ENCODE data around the gene ADAM8.
A peak's percentile ranks its signal among the peaks of the same experiment; 100 is the strongest.
"Not testable (repeated sequence)": the region's sequence is repeated elsewhere in the genome, so short reads cannot be mapped to it uniquely, and the experiment has no call there.

The ADAM8 gene

GRCh38 chr10:133276435-133277201, at the start of gene ADAM8:
Gene ADAM8 (minus strand): TSS chr10:133276868. CDS start chr10:133276817, 51 bp downstream.
- no peak for DNase-seq (ENCODE audit: extremely low spot score)
- POLR2A ChIA-PET = no interaction called here

DNA sequence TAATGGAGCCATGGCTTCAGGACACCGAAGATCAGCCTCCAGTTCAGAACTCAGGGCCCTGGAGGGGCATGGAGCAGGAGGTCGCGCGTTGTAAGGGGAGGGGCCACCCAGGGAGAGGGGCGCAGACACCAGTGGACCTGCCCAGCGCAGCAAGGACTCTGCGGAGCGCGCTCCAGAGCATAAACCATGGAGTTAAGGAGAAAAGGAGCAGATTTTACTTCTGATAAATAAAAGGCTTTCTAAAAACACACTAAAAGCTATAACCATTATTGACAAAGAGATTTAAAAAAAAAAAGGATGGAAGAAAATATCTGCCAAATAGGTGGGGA, 49.5 kb upstream of the ADAM8 start:
- TF ChIP-seq HDGF (IDR thresholded peaks at IDR 0.05; ENCODE audit: borderline replicate concordance) (no peak), L3MBTL2 (conservative IDR thresholded peaks at IDR 0.05) (no peak), SUZ12 (IDR thresholded peaks at IDR 0.05) (no peak), LEF1 (IDR thresholded peaks at IDR 0.05; ENCODE audit: borderline replicate concordance) (no peak), TARDBP (IDR thresholded peaks at IDR 0.05) (no peak), FOXK2 (IDR thresholded peaks at IDR 0.05) (no peak), CTBP1 (IDR thresholded peaks at IDR 0.05; ENCODE audit: borderline replicate concordance) (no peak), NFRKB (IDR thresholded peaks at IDR 0.05) (no peak), FOXM1 (IDR thresholded peaks at IDR 0.05; ENCODE audit: borderline replicate concordance) (no peak), FOXA1 (IDR thresholded peaks at IDR 0.05) (no peak), ELF4 (IDR thresholded peaks at IDR 0.05) (no peak), SP1 (IDR thresholded peaks at IDR 0.05) (no peak), BHLHE40 (IDR thresholded peaks at IDR 0.05; ENCODE audit: borderline replicate concordance) (no peak), ZNF384 (IDR thresholded peaks at IDR 0.05) (no peak), ARNT (IDR thresholded peaks at IDR 0.05) (no peak)
- TF ChIP-seq, protein P1, sequence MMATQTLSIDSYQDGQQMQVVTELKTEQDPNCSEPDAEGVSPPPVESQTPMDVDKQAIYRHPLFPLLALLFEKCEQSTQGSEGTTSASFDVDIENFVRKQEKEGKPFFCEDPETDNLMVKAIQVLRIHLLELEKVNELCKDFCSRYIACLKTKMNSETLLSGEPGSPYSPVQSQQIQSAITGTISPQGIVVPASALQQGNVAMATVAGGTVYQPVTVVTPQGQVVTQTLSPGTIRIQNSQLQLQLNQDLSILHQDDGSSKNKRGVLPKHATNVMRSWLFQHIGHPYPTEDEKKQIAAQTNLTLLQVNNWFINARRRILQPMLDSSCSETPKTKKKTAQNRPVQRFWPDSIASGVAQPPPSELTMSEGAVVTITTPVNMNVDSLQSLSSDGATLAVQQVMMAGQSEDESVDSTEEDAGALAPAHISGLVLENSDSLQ (IDR thresholded peaks at IDR 0.05) = no peak
- DNase-seq (ENCODE audit: extremely low spot score) = no peak
- ChIA-PET POLR2A (no interaction called here), CTCF (no interaction called here)

More at GRCh38 chr10:133276435-133277201, at the start of gene ADAM8:
- TF ChIP-seq TARDBP (IDR thresholded peaks at IDR 0.05) (no peak), CTBP1 (IDR thresholded peaks at IDR 0.05; ENCODE audit: borderline replicate concordance) (no peak)
- CTCF ChIA-PET = no interaction called here

DNA sequence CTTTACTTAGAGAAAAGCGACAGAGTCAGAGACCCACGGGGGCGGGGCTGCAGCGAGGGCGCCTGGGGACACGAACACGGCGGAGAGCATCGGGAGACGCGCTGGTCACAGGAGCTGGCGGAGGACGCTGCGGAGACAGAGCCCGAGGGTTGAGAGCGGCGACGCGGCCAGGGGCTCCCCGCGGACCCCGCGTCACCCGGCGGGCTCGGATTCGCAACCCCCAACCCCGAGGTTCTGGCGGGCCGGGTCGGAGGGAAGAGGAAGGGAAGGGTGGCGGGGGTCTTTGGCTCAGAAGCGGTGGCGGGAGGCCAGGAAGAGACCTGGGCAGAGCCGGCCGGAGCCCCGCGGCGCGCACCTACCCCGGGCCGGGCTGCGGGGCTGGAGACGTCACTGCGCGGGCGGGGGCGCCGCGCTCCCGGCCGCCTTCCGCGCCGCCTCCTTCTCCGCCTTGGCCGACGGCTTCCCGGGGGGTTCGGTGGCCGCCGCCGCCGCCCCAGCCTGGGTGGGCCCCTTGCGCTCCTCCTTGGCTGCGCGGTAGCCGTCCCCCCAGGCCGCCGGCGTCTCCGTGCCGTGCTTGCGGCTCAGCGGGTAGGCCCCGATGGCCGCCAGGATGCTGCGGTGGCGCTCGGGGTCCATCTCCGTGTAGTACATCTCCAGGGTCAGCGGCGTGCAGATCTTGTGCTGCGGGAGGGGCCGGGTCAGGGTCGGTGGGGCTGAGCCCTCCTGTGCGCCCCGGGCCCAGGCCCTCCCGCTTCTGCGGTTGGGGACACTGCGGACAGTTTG, 49.0 kb upstream of the ADAM8 start:
- TF ChIP-seq, protein P1 (IDR thresholded peaks at IDR 0.05) = no peak
- no peak for TF ChIP-seq TARDBP (IDR thresholded peaks at IDR 0.05)
- no peak for TF ChIP-seq L3MBTL2 (conservative IDR thresholded peaks at IDR 0.05)
- no peak for TF ChIP-seq FOXK2 (IDR thresholded peaks at IDR 0.05)
- no peak for TF ChIP-seq SUZ12 (IDR thresholded peaks at IDR 0.05)
- ChIA-PET CTCF (no interaction called here), POLR2A (no interaction called here)
- no peak for DNase-seq (ENCODE audit: extremely low spot score)

DNA sequence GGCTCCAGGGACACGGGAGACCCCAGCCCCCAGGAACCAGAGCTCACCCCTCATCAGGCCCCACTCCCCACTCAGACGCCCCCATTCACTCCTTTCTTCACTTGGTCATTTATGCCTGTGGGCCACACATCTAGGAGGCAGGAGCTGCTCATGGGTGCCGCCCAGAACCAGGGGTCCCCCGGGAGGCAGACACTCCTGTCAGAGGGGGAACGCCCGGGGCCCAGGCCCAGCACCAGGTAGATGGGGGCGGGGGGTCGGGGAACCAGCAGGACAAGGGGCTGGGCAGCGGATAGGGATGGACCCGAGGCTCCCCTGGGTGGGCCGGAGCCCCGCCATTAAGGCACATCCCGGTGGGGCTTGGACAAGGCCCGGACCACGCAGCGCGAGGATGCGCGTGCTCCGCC, 48.2 kb upstream of the ADAM8 start:
- ChIA-PET CTCF (no interaction called here), POLR2A (interaction anchor here (0.6 to 1.4 kb wide), 5 partner anchors 9 to 50 kb away, joined by 3 to 5 read pairs (median 4); partner anchors contain the start of gene FUOM)

DNA sequence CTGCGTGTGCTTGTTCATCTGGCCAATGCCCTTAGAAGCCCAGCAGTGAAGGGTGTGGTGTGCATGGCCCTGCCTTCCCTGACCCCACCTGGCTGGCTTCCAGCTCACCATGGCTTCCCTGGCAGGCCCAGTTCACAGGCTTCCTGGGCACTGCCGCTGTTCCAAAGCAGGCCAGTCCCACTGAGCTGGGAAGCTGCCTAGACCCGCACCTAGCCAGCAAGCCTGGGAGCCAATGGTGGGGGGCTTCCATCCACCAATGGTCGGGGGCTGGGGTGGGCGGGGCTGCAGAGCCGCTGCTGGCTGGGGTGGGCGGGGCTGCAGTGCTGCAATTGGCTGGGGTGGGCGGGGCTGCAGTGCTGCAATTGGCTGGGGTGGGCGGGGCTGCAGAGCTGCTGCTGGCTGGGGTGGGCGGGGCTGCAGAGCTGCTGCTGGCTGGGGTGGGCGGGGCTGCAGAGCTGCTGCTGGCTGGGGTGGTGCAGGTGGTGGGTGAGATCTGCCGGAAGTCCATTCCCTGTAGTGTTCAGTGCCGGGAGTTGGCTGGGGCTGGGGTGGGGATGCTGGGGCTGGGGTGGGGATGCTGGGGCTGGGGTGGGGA, 47.6 kb upstream of the ADAM8 start:
- TF ChIP-seq FOXM1 (IDR thresholded peaks at IDR 0.05; ENCODE audit: borderline replicate concordance) = no peak
- no peak for TF ChIP-seq FOXK2 (IDR thresholded peaks at IDR 0.05)
- TF ChIP-seq, protein P1 (IDR thresholded peaks at IDR 0.05) = no peak
- TF ChIP-seq LEF1 (IDR thresholded peaks at IDR 0.05; ENCODE audit: borderline replicate concordance) = no peak
- no peak for TF ChIP-seq SP1 (IDR thresholded peaks at IDR 0.05)
- TF ChIP-seq NFRKB (IDR thresholded peaks at IDR 0.05) = no peak
- TF ChIP-seq L3MBTL2 (conservative IDR thresholded peaks at IDR 0.05) = no peak
- TF ChIP-seq CTBP1 (IDR thresholded peaks at IDR 0.05; ENCODE audit: borderline replicate concordance) = no peak
- TF ChIP-seq ELF4 (IDR thresholded peaks at IDR 0.05) = no peak
- TF ChIP-seq ARNT (IDR thresholded peaks at IDR 0.05) = no peak
- no peak for TF ChIP-seq HDGF (IDR thresholded peaks at IDR 0.05; ENCODE audit: borderline replicate concordance)
- POLR2A ChIA-PET = interaction anchor here (0.6 to 1.4 kb wide), 6 partner anchors 9 to 53 kb away, joined by 3 to 5 read pairs (median 4); partner anchors contain the start of gene FUOM
- CTCF ChIA-PET = interaction anchor here (1.0 kb wide), 1 partner anchor 180 kb away, joined by 5 read pairs; no protein-coding TSS in a partner anchor
- DNase-seq (ENCODE audit: extremely low spot score) = peak; percentile 79

More for the DNA sequence above, 48.2 kb upstream of the ADAM8 start:
- no peak for DNase-seq (ENCODE audit: extremely low spot score)
- no peak for TF ChIP-seq ZNF384 (IDR thresholded peaks at IDR 0.05)
- TF ChIP-seq FOXA1 (IDR thresholded peaks at IDR 0.05) = no peak
- no peak for TF ChIP-seq ARNT (IDR thresholded peaks at IDR 0.05)
- TF ChIP-seq, protein P1 (IDR thresholded peaks at IDR 0.05) = no peak
- no peak for TF ChIP-seq LEF1 (IDR thresholded peaks at IDR 0.05; ENCODE audit: borderline replicate concordance)
- no peak for TF ChIP-seq L3MBTL2 (conservative IDR thresholded peaks at IDR 0.05)
- no peak for TF ChIP-seq CTBP1 (IDR thresholded peaks at IDR 0.05; ENCODE audit: borderline replicate concordance)
- TF ChIP-seq TARDBP (IDR thresholded peaks at IDR 0.05) = no peak
- no peak for TF ChIP-seq SP1 (IDR thresholded peaks at IDR 0.05)
- TF ChIP-seq SUZ12 (IDR thresholded peaks at IDR 0.05) = no peak

DNA sequence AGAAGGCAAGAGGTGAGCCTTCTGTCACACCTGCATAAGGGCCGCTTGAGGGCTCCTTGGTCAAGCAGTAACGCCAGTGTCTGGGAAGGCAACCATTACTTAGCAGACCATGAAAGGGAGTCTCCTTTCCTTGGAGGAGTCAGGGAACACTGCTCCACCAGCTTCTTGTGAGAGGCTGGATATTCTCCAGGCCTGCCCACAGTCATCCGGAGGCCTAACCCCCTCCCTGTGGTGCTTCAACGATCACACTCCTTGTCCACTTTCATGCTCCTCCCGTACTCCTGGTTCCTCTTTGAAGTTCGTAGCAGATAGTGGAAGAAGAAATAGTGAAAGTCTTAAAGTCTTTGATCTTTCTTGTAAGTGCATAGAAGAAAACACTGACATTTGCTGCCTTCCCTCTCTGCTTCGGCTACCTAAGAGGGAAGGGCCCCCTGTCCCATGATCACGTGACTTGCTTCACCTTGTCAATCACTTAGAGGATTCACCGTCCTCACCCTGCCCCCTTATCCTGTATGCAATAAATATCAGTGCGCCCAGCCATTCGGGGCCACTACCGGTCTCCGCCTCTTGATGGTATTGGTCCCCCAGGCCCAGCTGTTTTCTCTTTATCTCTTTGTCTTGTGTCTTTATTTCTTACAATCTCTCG, 45.5 kb upstream of the ADAM8 start:
- DNase-seq (ENCODE audit: extremely low spot score); CTCF ChIA-PET; POLR2A ChIA-PET: not testable (repeated sequence)

GRCh38 chr10:133320852-133321422, 44.3 kb upstream of the ADAM8 start:
- DNase-seq (ENCODE audit: extremely low spot score); POLR2A ChIA-PET: not testable (repeated sequence)
- CTCF ChIA-PET = interaction anchor here (1.0 kb wide), 1 partner anchor 8 kb away, joined by 3 read pairs; no protein-coding TSS in a partner anchor
